HCT116 (cell line): ENCODE results near the gene TLR1. TPM values are rescaled to one million over a fixed set of nuclear protein-coding genes. Genes with fewer than 3 reads are reported as not detected.

Experiments used
- ATAC-seq: fragments of 200-7000 bp; cut with Tn5 transposase; 2 replicates; pipeline ENCODE4 v1.9.1; 2020; ENCODE audit warnings: mild to moderate bottlenecking, moderate library complexity
- BruUV-seq: library from RNA; stranded (reverse); fragments of 400-500 nt; replicated peaks from 2 replicates; lab custom pipeline; 2021; lab: Mats Ljungman, UMichigan
- CTCF ChIA-PET: fragments of 300-600 bp; sonication (Branson Sonifier 250); formaldehyde crosslinking; loops from one replicate; lab custom pipeline; 2021; ENCODE audit warnings: antibody characterized with exemption; lab: Charles Lee
- POLR2A ChIA-PET: fragments of 300-600, 350-600 bp; sonication (Branson Sonifier 250); formaldehyde crosslinking; loops from one replicate; lab custom pipeline; 2021; ENCODE audit warnings: antibody characterized with exemption; lab: Charles Lee
- RAD21 ChIA-PET, 2 experiments: fragments of 300-600 bp; sonication (Branson Sonifier 250); formaldehyde crosslinking; loops; one replicate each; lab custom pipeline; 2023; ENCODE audit warnings: low total read pairs in 2 of 2; ENCODE audit not compliant: uncharacterized antibody in 2 of 2, unreplicated experiment in 2 of 2, low non-redundant PET in 1 of 2; lab: Charles Lee
- DNase-seq: peaks from one replicate; pipeline ENCODE4 v3.0.0-alpha.2; 2010; ENCODE audit warnings: low read depth, low spot score
- H2AFZ ChIP-seq: fragments of 200-600 bp; shearing (Covaris generic), sonication (generic); 2 replicates; pipeline ENCODE4 v1.6.1; 2017; ENCODE audit warnings: low read depth, mixed run types, mixed read lengths, antibody characterized with exemption, low read length; ENCODE audit not compliant: poor library complexity, severe bottlenecking
- H3K27ac ChIP-seq: 2 replicates; pipeline ENCODE4 v1.5.1; 2012; ENCODE audit warnings: low read depth, low read length
- H3K27me3 ChIP-seq: fragments of 200-600 bp; sonication (generic); 2 replicates; pipeline ENCODE4 v1.6.1; 2016; ENCODE audit warnings: mixed run types, low read length, mixed read lengths; ENCODE audit not compliant: insufficient read depth
- H3K36me3 ChIP-seq, 2 experiments: fragments of 200-500 bp in 1 of 2; fragments of 200-600 bp in 1 of 2; sonication (Bioruptor generic) in 1 of 2; sonication (generic) in 1 of 2; 2 replicates each; pipeline versions ENCODE4 v1.5.1 to v1.6.1; 2014 to 2016; ENCODE audit warnings: low read length in 2 of 2, inconsistent platforms in 1 of 2, mixed read lengths in 1 of 2, mixed run types in 1 of 2; ENCODE audit not compliant: insufficient read depth in 2 of 2, control insufficient read depth in 1 of 2
- H3K4me1 ChIP-seq, 2 experiments: fragments of 200-600 bp in 1 of 2; sonication (generic) in 1 of 2; 2 replicates each; pipeline versions ENCODE4 v1.5.1 to v1.6.1; 2012 to 2017; ENCODE audit warnings: low read length in 2 of 2, inconsistent platforms in 1 of 2, mild to moderate bottlenecking in 1 of 2, mixed read lengths in 1 of 2, mixed run types in 1 of 2, moderate library complexity in 1 of 2; ENCODE audit not compliant: insufficient read depth in 2 of 2, control insufficient read depth in 1 of 2
- H3K4me2 ChIP-seq: fragments of 200-600 bp; sonication (generic); 2 replicates; pipeline ENCODE4 v1.6.1; 2017; ENCODE audit warnings: mixed run types, low read length, mixed read lengths
- H3K4me3 ChIP-seq, 2 experiments: fragments of 200-600 bp in 1 of 2; sonication (generic) in 1 of 2; replicated peaks in 1 of 2; 2 replicates each; pipeline ENCODE4 v1.5.1; 2011 to 2016; ENCODE audit warnings: low read length in 2 of 2, control low read depth in 1 of 2, low read depth in 1 of 2, mild to moderate bottlenecking in 1 of 2, mixed read lengths in 1 of 2, mixed run types in 1 of 2
- H3K79me2 ChIP-seq: fragments of 200-600 bp; sonication (generic); 2 replicates; pipeline ENCODE4 v1.6.1; 2017; ENCODE audit warnings: mild to moderate bottlenecking, mixed run types, low read length, moderate library complexity, mixed read lengths; ENCODE audit not compliant: insufficient read depth
- H3K9ac ChIP-seq: fragments of 200-600 bp; sonication (generic); 2 replicates; pipeline ENCODE4 v1.6.1; 2016; ENCODE audit warnings: low read length, mixed read lengths
- H3K9me2 ChIP-seq: fragments of 200-600 bp; sonication (generic), shearing (Covaris generic); 2 replicates; pipeline ENCODE4 v1.6.1; 2017; ENCODE audit warnings: mixed run types, mild to moderate bottlenecking, moderate library complexity; ENCODE audit not compliant: insufficient read depth
- H3K9me3 ChIP-seq, 2 experiments: fragments of 200-500 bp in 1 of 2; fragments of 200-600 bp in 1 of 2; sonication (Bioruptor generic) in 1 of 2; sonication (generic) in 1 of 2; 2 replicates each; pipeline ENCODE4 v1.6.1; 2014 to 2017; ENCODE audit warnings: low read length in 2 of 2, mixed read lengths in 2 of 2, inconsistent platforms in 1 of 2, low read depth in 1 of 2, mild to moderate bottlenecking in 1 of 2, mixed run types in 1 of 2, moderate library complexity in 1 of 2; ENCODE audit not compliant: control insufficient read depth in 1 of 2, insufficient read depth in 1 of 2
- H4K20me1 ChIP-seq: fragments of 200-600 bp; sonication (generic), shearing (Covaris generic); 2 replicates; pipeline ENCODE4 v1.6.1; 2017; ENCODE audit warnings: mixed run types, mild to moderate bottlenecking, moderate library complexity; ENCODE audit not compliant: insufficient read depth
- CEBPB ChIP-seq: IDR thresholded peaks from 2 replicates; pipeline ENCODE4 v1.6.1; 2012; ENCODE audit warnings: low read depth
- EZH2 ChIP-seq: fragments of 200-600 bp; sonication (generic); IDR thresholded peaks from 2 replicates; pipeline ENCODE4 v1.6.1; 2017; ENCODE audit warnings: antibody characterized with exemption, mixed run types
- FOSL1 ChIP-seq: IDR thresholded peaks from 2 replicates; pipeline ENCODE4 v1.6.1; 2012; ENCODE audit warnings: low read depth
- RAD21 ChIP-seq: IDR thresholded peaks from 2 replicates; pipeline ENCODE4 v1.6.1; 2012; ENCODE audit warnings: low read depth, mild to moderate bottlenecking
- YY1 ChIP-seq: IDR thresholded peaks from 2 replicates; pipeline ENCODE4 v1.6.1; 2011; ENCODE audit warnings: low read length, low read depth, moderate library complexity, mild to moderate bottlenecking; ENCODE audit not compliant: insufficient replicate concordance; ENCODE audit errors: extremely low read depth
- ZNF274 ChIP-seq: fragments of 200-500 bp; sonication (Bioruptor generic); IDR thresholded peaks from 2 replicates; pipeline ENCODE4 v1.6.1; 2014; ENCODE audit warnings: mild to moderate bottlenecking, low read depth, low read length, inconsistent platforms
- intact Hi-C: fragments of 100-400 bp; cut with micrococcal nuclease; formaldehyde crosslinking; loops from 2 replicates; pipeline ENCODE4 v1.10.0; 2022
- total RNA-seq: library from RNA; stranded (reverse); gene quantifications from one replicate; pipeline ENCODE4 v1.2.1, GENCODE V29; 2021; ENCODE audit not compliant: unreplicated experiment
- TF ChIP-seq, protein P1 (sequence below): IDR thresholded peaks from 2 replicates; pipeline ENCODE4 v1.6.1; 2012

Gene TLR1
- total RNA-seq, 1 experiment from 2014 or later: 1.4 TPM

- TF ChIP-seq YY1 (no peak), FOSL1 (no peak), EZH2 (no peak), CEBPB (no peak)
Measured at GRCh38 chr4:38752941-38753806, 51.4 kb downstream of the TLR1 start (continued).

DNA sequence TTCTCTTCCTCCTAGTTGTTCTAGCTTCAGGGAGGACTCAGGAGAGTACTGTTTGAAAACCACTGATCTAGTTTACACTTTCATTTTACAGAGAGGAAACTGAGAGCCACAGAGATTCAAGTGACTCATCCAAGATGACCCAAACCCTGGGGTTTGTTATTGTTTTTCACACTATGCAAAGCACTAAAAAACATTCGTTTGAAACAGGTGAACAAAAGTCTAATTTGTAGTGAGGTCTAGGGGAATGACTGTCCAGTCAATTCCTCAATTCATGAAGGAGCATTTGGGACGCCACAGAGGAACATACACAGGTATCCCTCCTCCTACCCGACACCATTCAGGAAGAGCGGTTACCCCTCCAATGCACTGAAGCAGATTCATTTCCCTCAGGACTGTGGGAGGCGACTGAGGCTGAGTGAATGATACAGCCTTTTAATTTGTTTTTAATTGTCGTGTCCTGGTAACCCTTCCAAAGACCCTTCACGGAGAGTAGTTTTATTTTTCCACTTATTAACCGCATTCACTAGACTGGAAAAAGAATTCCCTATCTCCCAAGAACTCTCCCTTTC lies 52.1 kb downstream of the TLR1 start:
- H3K9me3 ChIP-seq: no peaks in the 10 kb centered on the region; a peak in 1 of 4 replicates
- DNase-seq: no peak
- H3K36me3 ChIP-seq: no peaks in the 10 kb centered on the region
- CTCF ChIA-PET: no interaction called here
- H3K4me1 ChIP-seq: peaks cover 20 to 35% of the 10 kb centered on the region in 2 experiments
- POLR2A ChIA-PET: no interaction called here
- ATAC-seq: peak; percentile 35; the same call in 1 of the 2 replicates
- TF ChIP-seq, protein P1, sequence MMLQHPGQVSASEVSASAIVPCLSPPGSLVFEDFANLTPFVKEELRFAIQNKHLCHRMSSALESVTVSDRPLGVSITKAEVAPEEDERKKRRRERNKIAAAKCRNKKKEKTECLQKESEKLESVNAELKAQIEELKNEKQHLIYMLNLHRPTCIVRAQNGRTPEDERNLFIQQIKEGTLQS: no peak
- TF ChIP-seq ZNF274 (no peak), RAD21 (no peak)
- TF ChIP-seq, all 23 proteins: peak for 0
- intact Hi-C loops: no loop called here
- BruUV-seq: no TSS peak
- Histone ChIP-seq H3K4me3 (peak overlapping the region in 1 of 2 experiments; percentile 13; a peak in 1 of 4 replicates), H3K27me3 (no peaks in the 10 kb centered on the region), H3K9ac (0 out of 2 replicates have a peak overlapping the region, but pooled peaks have one; percentile 5), H3K79me2 (no peaks in the 10 kb centered on the region), H3K27ac (0 out of 2 replicates have a peak overlapping the region, but pooled peaks have one; percentile 62), H2AFZ (peak overlapping the region; percentile 92), H3K4me2 (peak overlapping the region; percentile 68), H3K9me2 (no peaks in the 10 kb centered on the region), H4K20me1 (no peaks in the 10 kb centered on the region)
- RAD21 ChIA-PET: no interaction called here
